HUES6 (cell line): Measurements from ENCODE around the gene NAA30.

Experiments
- H3K27ac ChIP-seq: 2 replicates; pipeline ENCODE4 v1.7.0; 2013; ENCODE audit warnings: low read depth, mild to moderate bottlenecking, low read length, inconsistent platforms
- H3K27me3 ChIP-seq: 2 replicates; pipeline ENCODE4 v1.6.1; 2013; ENCODE audit warnings: low read length; ENCODE audit not compliant: control insufficient read depth, insufficient read depth
- H3K36me3 ChIP-seq: 2 replicates; pipeline ENCODE4 v1.6.1; 2013; ENCODE audit warnings: low read length; ENCODE audit not compliant: control insufficient read depth, insufficient read depth
- H3K4me1 ChIP-seq: 2 replicates; pipeline ENCODE4 v1.6.1; 2013; ENCODE audit warnings: low read length; ENCODE audit not compliant: control insufficient read depth, insufficient read depth
- H3K4me3 ChIP-seq: 2 replicates; pipeline ENCODE4 v1.5.1; 2013; ENCODE audit warnings: low read depth, low read length
- H3K9ac ChIP-seq: one replicate; pipeline ENCODE4 v1.6.1; 2013; ENCODE audit warnings: mild to moderate bottlenecking, low read length
- H3K9me3 ChIP-seq: 2 replicates; pipeline ENCODE4 v1.6.1; 2013; ENCODE audit warnings: low read depth, low read length; ENCODE audit not compliant: control insufficient read depth, insufficient read depth

The NAA30 gene

DNA sequence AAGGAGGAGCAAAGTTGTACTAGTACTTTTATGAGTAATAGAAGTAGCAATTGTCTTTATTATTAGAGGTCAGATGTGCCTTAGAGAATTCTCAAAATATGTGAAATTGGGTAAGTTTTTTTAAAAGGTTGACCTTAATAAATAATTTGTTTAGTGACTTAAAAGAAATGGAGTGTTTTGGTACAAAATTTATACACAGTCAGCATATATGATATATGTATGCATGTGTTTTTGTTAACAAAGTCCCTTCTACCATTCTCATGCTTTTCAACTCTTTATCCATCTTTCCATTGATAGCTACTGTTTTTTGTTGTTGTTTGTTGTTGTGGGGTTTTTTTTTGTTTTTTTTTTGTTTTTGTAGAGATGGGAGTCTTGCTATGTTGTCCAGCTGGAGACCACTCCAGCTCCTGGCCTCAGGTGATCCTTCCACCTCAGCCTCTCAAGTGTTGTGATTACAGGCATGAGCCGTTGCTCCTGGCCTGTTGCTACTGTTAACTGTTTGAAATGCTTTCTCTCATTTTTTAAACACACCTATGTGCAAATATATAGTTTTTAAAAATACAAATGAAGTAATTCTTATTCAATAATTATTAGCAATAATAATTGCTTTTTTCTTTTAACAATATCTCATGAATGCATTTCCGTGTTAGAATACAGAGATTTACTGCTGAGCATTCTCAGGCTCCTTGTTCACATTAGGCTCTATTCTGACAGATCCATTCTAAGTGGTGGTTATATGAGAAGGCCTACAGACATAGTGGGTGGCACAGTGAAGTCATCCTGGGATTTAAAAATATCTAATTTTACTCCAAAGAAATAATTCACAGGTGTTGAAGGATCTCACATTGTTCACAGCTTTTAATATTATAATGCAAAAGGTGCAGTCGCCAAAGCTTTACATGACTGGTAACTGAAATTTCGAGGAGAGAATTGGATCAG, 10.4 kb downstream of the NAA30 start:
- Histone ChIP-seq H3K9me3 (no peaks in the 10 kb centered on the region), H3K9ac (no peak overlapping the region), H3K4me3 (no peak overlapping the region), H3K27ac (no peak overlapping the region), H3K36me3 (peaks cover 61% of the 10 kb centered on the region), H3K4me1 (no peaks in the 10 kb centered on the region), H3K27me3 (no peaks in the 10 kb centered on the region)

DNA sequence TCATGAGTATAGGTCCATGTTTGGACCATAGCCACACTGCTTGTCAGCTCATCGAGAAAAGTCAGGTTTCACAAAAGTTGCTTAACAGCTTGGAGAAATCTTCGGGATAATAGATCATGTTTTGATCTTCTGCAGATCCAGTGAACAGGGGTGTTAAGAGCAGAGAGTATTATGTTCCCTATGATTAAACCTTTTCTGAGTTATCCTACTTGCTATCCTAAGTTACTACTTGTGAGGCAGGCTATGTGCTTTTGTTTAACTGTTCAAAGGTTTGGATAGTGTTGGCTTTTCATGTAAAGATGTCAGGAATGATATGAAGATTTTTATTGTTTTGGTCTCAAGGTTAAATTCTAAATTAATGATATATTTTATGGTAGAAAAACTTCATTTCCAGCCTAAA, 11.1 kb downstream of the NAA30 start:
- Histone ChIP-seq H3K27ac (no peak overlapping the region), H3K27me3 (no peaks in the 10 kb centered on the region), H3K4me1 (no peaks in the 10 kb centered on the region), H3K9ac (no peak overlapping the region), H3K36me3 (peaks cover 61% of the 10 kb centered on the region), H3K4me3 (no peak overlapping the region), H3K9me3 (no peaks in the 10 kb centered on the region)

DNA sequence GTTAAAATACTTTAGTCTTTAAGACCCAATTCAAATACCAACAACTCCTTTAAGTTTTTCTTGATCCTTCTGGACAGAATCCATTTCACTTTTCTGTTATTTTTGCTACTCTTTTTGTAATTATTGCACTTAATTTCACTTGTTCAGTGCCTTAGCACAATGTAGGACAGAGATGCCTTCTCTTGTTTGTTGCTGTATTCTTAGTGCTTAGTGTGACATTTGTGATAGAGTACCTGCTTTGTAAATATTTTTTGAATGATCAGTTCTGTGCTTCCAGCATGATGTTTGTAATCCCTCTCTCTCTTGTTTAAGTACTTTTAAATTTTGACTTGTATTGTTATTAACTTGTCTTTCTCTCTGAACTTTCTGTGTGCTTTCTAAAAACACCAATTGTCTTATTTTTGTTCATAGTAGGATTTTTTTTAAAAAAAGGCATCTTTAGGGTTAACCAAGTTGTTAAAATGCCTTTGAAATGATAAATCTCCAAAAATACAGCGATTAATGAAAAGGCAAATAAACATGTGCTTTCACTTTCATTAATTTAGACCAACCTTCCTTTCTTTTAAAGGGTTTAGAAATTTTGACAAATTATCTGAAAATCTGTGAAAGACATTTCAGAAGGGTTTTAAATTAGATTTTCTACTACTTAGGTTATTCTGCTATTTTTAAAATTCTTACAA, 11.9 kb downstream of the NAA30 start:
- Histone ChIP-seq H3K4me1 (no peaks in the 10 kb centered on the region), H3K4me3 (no peak overlapping the region), H3K9me3 (no peaks in the 10 kb centered on the region), H3K27me3 (no peaks in the 10 kb centered on the region), H3K27ac (no peak overlapping the region), H3K9ac (no peak overlapping the region), H3K36me3 (peaks cover 54% of the 10 kb centered on the region)

DNA sequence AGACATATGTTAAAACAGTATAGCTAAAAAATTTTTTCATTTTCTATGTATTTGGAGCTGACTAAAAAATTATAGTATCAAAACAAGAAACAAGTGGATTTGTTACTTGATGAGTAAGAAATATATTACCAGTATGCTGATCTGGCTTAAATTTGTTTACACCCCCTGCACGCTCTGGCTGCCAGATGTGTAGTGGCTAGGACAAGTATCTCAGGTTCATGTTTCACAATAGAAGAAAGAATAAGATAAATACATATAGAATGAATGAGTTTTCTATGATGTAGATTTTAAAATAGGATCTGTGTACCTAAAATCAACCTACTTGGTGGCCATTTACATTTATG, 13.1 kb downstream of the NAA30 start:
- H3K4me3 ChIP-seq = no peak overlapping the region
- no peak overlapping the region for H3K27ac ChIP-seq
- no peak overlapping the region for H3K9ac ChIP-seq
- no peaks in the 10 kb centered on the region for H3K27me3 ChIP-seq
- H3K9me3 ChIP-seq = no peaks in the 10 kb centered on the region
- H3K36me3 ChIP-seq = peaks cover 45% of the 10 kb centered on the region
- H3K4me1 ChIP-seq = no peaks in the 10 kb centered on the region

DNA sequence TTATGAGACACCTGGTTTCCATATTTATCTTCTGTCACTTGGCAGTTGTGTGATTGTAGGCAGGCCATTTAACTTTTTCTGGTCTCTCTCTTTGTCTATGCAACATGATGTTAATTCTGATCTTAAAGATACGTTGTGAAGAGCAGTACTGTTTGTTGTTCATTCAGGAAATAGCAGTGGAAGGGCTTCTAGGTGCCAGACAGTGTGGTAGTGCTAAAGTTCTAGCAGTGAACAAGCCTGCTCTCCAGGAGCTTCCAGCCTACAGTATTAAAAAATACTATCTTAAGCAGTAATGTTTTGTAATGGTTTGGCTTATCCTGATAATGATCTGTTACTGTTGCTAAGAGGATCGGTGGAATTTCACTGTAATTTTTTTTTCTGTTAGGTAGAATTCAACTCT, 15.2 kb downstream of the NAA30 start:
- H3K9me3 ChIP-seq = no peaks in the 10 kb centered on the region
- H3K4me3 ChIP-seq = no peak overlapping the region
- H3K9ac ChIP-seq = no peak overlapping the region
- H3K27me3 ChIP-seq = no peaks in the 10 kb centered on the region
- H3K36me3 ChIP-seq = peaks cover 45% of the 10 kb centered on the region
- H3K27ac ChIP-seq = no peak overlapping the region
- H3K4me1 ChIP-seq = no peaks in the 10 kb centered on the region

DNA sequence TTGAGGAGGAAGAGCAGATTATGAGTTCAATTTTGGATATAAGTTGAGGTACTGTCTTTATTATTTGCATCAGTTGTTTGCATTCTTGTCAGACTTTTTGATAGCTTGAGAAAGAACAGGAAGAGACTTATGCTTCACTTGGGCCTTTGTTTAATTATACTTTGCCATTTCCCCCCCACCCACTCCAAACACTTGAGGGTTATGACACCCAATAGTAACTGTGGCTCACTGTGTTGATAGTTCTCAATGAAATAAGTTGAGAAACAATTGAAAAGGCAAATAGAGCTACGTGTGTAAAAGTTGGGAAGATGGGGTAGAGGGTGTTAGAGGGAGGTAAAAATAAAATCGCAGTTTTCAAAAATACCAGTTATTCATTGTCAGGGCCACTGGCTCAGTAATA, 17.7 kb downstream of the NAA30 start:
- H3K36me3 ChIP-seq = peaks cover 36% of the 10 kb centered on the region

DNA sequence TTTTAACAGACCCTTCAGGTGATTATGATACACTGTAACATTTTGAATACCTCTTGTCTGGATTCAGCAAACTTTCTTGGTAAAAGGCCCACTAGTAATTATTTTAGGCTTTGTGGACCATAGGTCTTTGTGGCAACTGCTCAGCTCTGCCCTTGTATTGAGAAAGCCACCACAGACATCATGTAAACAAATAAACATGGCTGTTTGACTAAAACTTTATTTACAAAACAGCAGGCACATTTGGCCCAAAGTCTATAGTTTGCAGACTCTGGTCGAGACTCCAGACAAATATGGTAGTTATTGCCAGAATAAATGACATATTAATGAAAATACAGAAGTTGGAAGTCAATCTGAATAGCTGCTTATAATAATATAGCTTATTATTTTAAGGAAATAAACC, 18.2 kb downstream of the NAA30 start:
- H3K9me3 ChIP-seq = no peaks in the 10 kb centered on the region
- no peaks in the 10 kb centered on the region for H3K4me1 ChIP-seq
- H3K9ac ChIP-seq = no peak overlapping the region
- no peak overlapping the region for H3K27ac ChIP-seq
- no peaks in the 10 kb centered on the region for H3K27me3 ChIP-seq
- H3K36me3 ChIP-seq = peaks cover 30% of the 10 kb centered on the region
- no peak overlapping the region for H3K4me3 ChIP-seq

More for the DNA sequence above, 17.7 kb downstream of the NAA30 start:
- Histone ChIP-seq H3K9ac (no peak overlapping the region), H3K4me3 (no peak overlapping the region), H3K9me3 (no peaks in the 10 kb centered on the region), H3K27ac (no peak overlapping the region), H3K4me1 (no peaks in the 10 kb centered on the region), H3K27me3 (no peaks in the 10 kb centered on the region)

DNA sequence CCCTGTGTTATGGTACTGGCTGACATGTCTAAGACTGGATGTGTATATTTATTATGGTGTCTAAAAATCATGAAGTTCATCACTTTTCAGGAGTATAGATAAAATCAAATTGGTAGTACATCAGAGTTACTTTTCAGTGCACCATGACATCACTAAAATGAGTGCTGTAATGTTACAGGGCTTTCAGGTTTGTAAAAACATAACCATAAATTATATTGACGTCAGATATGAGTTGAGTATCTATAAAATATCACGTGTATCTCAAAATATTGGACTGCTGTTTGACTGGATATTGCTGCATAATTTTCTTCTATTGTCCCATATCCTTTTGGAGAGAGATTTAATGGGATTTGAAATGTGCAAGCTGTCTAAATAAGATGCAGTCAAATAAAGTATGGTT, 22.0 kb downstream of the NAA30 start:
- no peak overlapping the region for H3K4me3 ChIP-seq
- no peaks in the 10 kb centered on the region for H3K27me3 ChIP-seq
- no peak overlapping the region for H3K9ac ChIP-seq
- no peaks in the 10 kb centered on the region for H3K9me3 ChIP-seq
- no peak overlapping the region for H3K27ac ChIP-seq
- no peaks in the 10 kb centered on the region for H3K4me1 ChIP-seq
- peaks cover 18% of the 10 kb centered on the region for H3K36me3 ChIP-seq

DNA sequence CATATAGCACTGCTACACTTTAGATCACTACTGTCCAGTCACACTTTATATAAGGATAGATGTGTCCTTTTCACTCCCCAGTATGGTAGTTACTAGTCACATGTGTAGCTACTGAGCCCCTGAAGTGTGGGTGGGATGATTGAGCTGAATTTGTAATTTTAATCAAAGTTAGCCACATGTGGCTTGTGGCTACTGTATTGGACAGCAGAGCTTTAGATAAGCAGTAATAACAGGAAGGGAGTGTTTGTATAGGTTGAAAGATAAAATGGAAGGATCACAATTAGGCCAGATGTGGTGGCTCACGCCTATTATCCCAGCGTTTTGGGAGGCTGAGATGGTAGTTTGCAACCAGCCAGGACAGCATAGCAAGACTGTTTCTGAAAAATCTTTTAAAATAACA, 23.5 kb downstream of the NAA30 start:
- Histone ChIP-seq H3K4me1 (no peaks in the 10 kb centered on the region), H3K27me3 (no peaks in the 10 kb centered on the region), H3K36me3 (peaks cover 18% of the 10 kb centered on the region), H3K9me3 (no peaks in the 10 kb centered on the region), H3K9ac (no peak overlapping the region), H3K27ac (no peak overlapping the region), H3K4me3 (no peak overlapping the region)

DNA sequence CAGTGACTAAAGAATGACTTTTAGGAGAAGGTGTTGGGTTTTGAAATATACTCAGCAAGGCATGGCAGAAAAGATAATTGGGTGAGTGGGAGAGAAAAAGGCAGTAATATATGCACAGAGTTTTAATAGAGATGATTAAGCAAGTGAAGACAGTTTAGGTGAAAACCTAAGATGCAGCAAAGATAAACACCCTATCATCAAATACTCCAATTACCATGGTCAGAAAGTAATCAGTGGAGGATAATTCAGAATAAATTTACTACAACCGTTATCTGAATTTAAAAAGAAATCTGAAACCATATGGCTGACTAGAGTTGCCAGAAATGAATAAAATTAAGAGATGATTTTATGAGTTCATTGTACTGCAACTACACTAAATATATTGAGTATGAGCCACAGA, 26.8 kb downstream of the NAA30 start:
- Histone ChIP-seq H3K9me3 (no peaks in the 10 kb centered on the region), H3K4me1 (no peaks in the 10 kb centered on the region), H3K9ac (no peak overlapping the region), H3K4me3 (no peak overlapping the region), H3K36me3 (no peaks in the 10 kb centered on the region), H3K27ac (no peak overlapping the region), H3K27me3 (no peaks in the 10 kb centered on the region)

DNA sequence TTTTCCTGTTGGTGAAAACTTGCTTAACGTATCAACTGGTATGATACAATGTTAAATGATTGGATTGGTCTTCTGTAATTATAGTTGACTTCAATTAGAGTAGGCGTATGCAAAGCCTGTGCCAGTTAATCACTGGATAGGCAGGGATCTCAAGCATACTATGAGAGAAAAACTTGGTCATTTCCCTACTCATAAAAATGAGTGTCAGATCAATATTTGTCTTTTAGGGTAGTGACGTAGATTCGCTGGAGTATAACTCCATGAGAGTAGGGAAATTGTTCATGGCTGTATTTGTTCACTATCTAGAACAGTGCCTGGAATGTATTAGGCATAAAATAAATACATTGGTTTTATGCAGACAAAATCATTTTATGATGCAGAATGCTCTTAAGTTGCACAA, 28.6 kb downstream of the NAA30 start:
- H3K4me1 ChIP-seq = no peaks in the 10 kb centered on the region
- no peak overlapping the region for H3K9ac ChIP-seq
- H3K27ac ChIP-seq = no peak overlapping the region
- no peaks in the 10 kb centered on the region for H3K9me3 ChIP-seq
- H3K36me3 ChIP-seq = no peaks in the 10 kb centered on the region
- H3K4me3 ChIP-seq = no peak overlapping the region
- H3K27me3 ChIP-seq = no peaks in the 10 kb centered on the region
